ENCODE data around the gene HAP1. TPM values are rescaled to one million over a fixed set of nuclear protein-coding genes. Genes with fewer than 3 reads are reported as not detected.

HAP1 gene
- total RNA-seq, 4 donors from 2014 or later = not detected

GRCh38 chr17:41775394-41776226, 41.2 kb upstream of the HAP1 start:
- TF ChIP-seq, protein P1, sequence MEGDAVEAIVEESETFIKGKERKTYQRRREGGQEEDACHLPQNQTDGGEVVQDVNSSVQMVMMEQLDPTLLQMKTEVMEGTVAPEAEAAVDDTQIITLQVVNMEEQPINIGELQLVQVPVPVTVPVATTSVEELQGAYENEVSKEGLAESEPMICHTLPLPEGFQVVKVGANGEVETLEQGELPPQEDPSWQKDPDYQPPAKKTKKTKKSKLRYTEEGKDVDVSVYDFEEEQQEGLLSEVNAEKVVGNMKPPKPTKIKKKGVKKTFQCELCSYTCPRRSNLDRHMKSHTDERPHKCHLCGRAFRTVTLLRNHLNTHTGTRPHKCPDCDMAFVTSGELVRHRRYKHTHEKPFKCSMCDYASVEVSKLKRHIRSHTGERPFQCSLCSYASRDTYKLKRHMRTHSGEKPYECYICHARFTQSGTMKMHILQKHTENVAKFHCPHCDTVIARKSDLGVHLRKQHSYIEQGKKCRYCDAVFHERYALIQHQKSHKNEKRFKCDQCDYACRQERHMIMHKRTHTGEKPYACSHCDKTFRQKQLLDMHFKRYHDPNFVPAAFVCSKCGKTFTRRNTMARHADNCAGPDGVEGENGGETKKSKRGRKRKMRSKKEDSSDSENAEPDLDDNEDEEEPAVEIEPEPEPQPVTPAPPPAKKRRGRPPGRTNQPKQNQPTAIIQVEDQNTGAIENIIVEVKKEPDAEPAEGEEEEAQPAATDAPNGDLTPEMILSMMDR (IDR thresholded peaks at IDR 0.05; ENCODE audit: low read depth) = no peak

DNA sequence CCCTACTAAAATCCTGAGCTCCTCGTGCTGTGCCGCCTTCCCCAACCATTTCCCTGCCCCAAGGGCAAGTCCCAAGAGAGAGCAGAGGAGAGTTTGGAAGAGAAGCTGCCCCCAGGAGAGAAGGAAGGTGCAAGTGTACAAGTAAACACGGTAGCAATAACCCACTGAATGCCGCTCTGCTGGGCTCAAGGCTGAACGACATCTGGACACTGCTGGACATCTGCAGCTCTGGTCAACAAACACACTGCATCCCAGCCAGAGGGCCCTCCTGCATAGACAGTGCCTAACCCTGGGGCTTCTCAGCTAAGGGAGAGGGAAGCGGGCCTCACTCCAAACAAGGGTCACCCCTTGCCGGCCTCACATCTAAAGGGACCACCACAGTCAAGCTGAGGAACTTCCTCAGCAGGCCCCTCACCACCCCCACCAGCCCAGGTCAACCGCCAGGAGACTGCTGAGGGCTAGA, 39.3 kb upstream of the HAP1 start:
- TF ChIP-seq, protein P1 (IDR thresholded peaks at IDR 0.05; ENCODE audit: low read depth) = no peak

DNA sequence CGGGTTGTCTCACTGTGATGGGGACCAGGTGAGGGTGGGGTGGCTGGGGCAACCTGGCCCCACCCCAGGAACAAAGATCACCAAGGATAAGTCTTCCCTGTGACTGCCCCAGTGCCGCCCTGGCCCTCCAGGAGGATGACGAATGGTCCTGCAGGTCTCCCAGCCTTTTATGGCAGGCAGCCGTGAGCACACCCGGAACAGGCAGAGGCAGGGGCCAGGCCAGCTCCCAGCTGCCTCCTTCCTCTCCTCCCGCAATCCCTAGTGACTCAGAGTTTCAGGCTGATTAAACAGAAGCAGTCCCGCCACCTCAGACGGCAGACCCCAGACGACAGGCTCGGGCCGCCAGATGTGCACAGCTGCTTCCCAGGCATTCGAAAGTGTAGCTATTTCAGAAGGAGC, 38.7 kb upstream of the HAP1 start:
- TF ChIP-seq, protein P1 (IDR thresholded peaks at IDR 0.05; ENCODE audit: low read depth) = no peak

GRCh38 chr17:41772586-41773189, 38.2 kb upstream of the HAP1 start:
- TF ChIP-seq, protein P1 (IDR thresholded peaks at IDR 0.05; ENCODE audit: low read depth) = no peak

- TF ChIP-seq, protein P1 (IDR thresholded peaks at IDR 0.05; ENCODE audit: low read depth) = no peak
Measured at GRCh38 chr17:41772218-41772585, 37.8 kb upstream of the HAP1 start.

DNA sequence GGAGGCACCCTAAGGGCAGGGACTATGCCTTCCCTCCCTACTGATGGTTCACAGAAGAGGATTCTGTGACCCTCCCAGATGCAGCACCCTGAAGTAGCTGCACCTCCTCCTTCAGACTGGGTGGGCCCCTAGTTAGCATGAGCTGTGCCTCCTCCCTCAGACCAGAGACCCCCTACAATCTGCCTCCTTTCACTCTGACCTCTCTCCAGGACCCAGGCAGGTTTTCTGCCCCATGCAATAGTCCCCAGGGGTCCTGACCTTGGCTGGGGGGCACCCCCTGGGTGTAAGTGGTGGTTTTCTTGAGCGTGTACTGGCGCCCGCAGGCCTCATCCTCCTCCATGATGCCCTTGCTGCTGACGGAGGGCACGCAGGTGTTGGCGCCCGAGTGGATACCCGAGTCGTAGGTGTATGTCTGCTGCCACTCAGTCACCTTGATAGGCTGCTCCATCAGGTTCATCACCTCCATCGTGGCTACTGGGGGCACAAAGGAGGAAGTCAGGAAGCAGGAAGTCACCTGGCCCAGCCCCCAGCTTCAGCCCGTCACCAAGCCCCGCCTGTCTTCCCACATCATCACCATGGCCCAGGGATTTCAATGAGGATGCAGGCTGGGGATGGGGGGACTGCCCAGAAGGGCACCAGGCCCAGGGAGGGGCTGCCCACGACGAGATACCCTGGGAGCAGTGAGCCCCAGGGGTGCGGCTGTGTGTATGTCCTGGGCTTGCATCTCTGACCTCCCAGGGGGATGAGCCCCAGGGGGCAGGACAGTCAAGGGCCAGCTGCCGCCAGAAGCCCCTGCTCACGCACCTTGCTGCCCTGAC, 37.2 kb upstream of the HAP1 start:
- TF ChIP-seq, protein P1 (IDR thresholded peaks at IDR 0.05; ENCODE audit: low read depth) = no peak

DNA sequence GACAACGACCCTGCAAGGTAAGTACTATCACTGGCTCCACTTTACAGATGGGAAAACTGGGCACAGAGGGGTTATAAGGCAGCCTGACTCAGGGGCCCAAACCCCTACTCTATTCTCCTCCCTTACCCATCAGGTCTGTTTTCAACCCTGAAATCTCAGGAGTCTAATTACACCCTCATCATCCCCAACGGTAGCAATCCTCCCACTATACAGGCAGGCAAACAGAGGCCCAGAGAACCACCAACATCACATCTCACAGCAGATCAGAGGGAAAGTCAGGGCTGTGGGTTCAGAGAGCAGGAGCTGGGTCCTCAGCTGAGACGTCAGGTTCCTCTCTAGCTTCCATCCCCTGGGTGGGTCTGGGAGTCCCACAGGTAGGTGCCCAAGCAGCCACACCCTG, 35.5 kb upstream of the HAP1 start:
- TF ChIP-seq, protein P1 (IDR thresholded peaks at IDR 0.05; ENCODE audit: low read depth) = no peak

Data from subcutaneous adipose tissue (tissue), 4 donors.